Measurements from ENCODE around the gene MTAP. TPM values are rescaled to one million over a fixed set of nuclear protein-coding genes. Genes with fewer than 3 reads are reported as not detected.
"Not testable (repeated sequence)": the region's sequence is repeated elsewhere in the genome, so short reads cannot be mapped to it uniquely, and the experiment has no call there.

The MTAP gene
- total RNA-seq, 1 experiment from 2014 or later = 63.7 TPM

- peak; percentile 91 for DNase-seq (ENCODE audit: low read depth)
Measured at GRCh38 chr9:21919377-21920362, 117.2 kb downstream of the MTAP start.

GRCh38 chr9:21923694-21924093 lies 121.3 kb downstream of the MTAP start:
- DNase-seq (ENCODE audit: low read depth) = no peak

- DNase-seq (ENCODE audit: low read depth) = no peak
Measured at GRCh38 chr9:21927752-21928151, 125.3 kb downstream of the MTAP start.

GRCh38 chr9:21931428-21931827 lies 129.0 kb downstream of the MTAP start:
- DNase-seq (ENCODE audit: low read depth) = peak; percentile 83

GRCh38 chr9:21933281-21933680 lies 130.8 kb downstream of the MTAP start:
- peak; percentile 43 for DNase-seq (ENCODE audit: low read depth)

GRCh38 chr9:21933865-21934264 lies 131.4 kb downstream of the MTAP start:
- DNase-seq (ENCODE audit: low read depth) = peak; percentile 61

- no peak for DNase-seq (ENCODE audit: low read depth)
Measured at GRCh38 chr9:21935631-21936030, 133.2 kb downstream of the MTAP start.

GRCh38 chr9:21936161-21936560 lies 133.7 kb downstream of the MTAP start:
- DNase-seq (ENCODE audit: low read depth) = no peak

GRCh38 chr9:21941337-21941995 lies 139.0 kb downstream of the MTAP start:
- no peak for DNase-seq (ENCODE audit: low read depth)

- DNase-seq (ENCODE audit: low read depth) = no peak
Measured at GRCh38 chr9:21943464-21943863, 141.0 kb downstream of the MTAP start.

- DNase-seq (ENCODE audit: low read depth) = no peak
Measured at GRCh38 chr9:21945606-21946005, 143.2 kb downstream of the MTAP start.

- DNase-seq (ENCODE audit: low read depth) = no peak
Measured at GRCh38 chr9:21958833-21959232, 156.4 kb downstream of the MTAP start.

- not testable (repeated sequence) for DNase-seq (ENCODE audit: low read depth)
Measured at GRCh38 chr9:21959268-21959667, 156.8 kb downstream of the MTAP start.

GRCh38 chr9:21961569-21961968 lies 159.1 kb downstream of the MTAP start:
- DNase-seq (ENCODE audit: low read depth) = no peak

- DNase-seq (ENCODE audit: low read depth) = no peak
Measured at GRCh38 chr9:21964925-21965385, 162.5 kb downstream of the MTAP start.

GRCh38 chr9:21965401-21965951 lies 163.0 kb downstream of the MTAP start:
- DNase-seq (ENCODE audit: low read depth) = no peak

GRCh38 chr9:21966140-21966851 lies 163.9 kb downstream of the MTAP start:
- no peak for DNase-seq (ENCODE audit: low read depth)

- no peak for DNase-seq (ENCODE audit: low read depth)
Measured at GRCh38 chr9:21967169-21967568, 164.7 kb downstream of the MTAP start.

GRCh38 chr9:21967702-21968101 lies 165.3 kb downstream of the MTAP start:
- DNase-seq (ENCODE audit: low read depth) = no peak

- DNase-seq (ENCODE audit: low read depth) = no peak
Measured at GRCh38 chr9:21968331-21969010, 166.0 kb downstream of the MTAP start.

Measured in M059J (cell line).